Panc1 (cell line): Measurements from ENCODE around the gene CEP250.

ENCODE experiments used
- TCF7L2 ChIP-seq: IDR thresholded peaks from 2 replicates; pipeline ENCODE4 v1.6.1; 2011; ENCODE audit warnings: mild to moderate bottlenecking, low read depth, low read length, inconsistent platforms
- TF ChIP-seq, protein P1 (sequence below): fragments of 450-650 bp; IDR thresholded peaks from 2 replicates; pipeline ENCODE4 v1.5.1; 2017; ENCODE audit warnings: mild to moderate bottlenecking

DNA sequence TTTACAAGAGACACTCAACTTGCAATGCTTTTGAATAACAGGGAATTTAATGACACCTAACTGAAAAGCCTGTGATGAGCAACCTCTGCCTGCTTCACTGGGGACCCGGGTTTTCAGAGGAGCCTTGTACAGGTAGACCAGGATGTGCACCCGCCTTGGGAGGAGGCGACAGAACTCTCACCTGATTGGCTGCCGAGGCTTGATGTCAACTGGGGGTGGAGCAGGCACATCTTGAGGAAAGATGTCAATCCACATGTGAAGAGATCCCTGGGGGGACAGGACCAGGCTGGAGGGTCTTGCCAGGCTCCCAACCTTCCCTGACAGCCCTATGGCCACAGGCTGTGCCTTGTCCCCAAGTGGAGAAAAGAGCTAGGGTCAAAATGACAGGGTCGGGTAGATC is 106.3 kb downstream of the CEP250 start:
- TF ChIP-seq, protein P1, sequence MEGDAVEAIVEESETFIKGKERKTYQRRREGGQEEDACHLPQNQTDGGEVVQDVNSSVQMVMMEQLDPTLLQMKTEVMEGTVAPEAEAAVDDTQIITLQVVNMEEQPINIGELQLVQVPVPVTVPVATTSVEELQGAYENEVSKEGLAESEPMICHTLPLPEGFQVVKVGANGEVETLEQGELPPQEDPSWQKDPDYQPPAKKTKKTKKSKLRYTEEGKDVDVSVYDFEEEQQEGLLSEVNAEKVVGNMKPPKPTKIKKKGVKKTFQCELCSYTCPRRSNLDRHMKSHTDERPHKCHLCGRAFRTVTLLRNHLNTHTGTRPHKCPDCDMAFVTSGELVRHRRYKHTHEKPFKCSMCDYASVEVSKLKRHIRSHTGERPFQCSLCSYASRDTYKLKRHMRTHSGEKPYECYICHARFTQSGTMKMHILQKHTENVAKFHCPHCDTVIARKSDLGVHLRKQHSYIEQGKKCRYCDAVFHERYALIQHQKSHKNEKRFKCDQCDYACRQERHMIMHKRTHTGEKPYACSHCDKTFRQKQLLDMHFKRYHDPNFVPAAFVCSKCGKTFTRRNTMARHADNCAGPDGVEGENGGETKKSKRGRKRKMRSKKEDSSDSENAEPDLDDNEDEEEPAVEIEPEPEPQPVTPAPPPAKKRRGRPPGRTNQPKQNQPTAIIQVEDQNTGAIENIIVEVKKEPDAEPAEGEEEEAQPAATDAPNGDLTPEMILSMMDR, result peak; percentile 40; the same call in 1 of the 2 replicates
- no peak for TF ChIP-seq TCF7L2
